Tibial artery (tissue), 4 donors: Measurements from ENCODE around the gene CCDC88B.

Source experiments
- DNase-seq, 2 donors: peaks; one replicate each; pipeline ENCODE4 v3.0.0-alpha.2; 2019
- H3K27ac ChIP-seq, 2 donors: fragments of 200-600 bp; sonication (generic) in 1 of 2; 1 replicate in 1 of 2; 2 replicates in 1 of 2; pipeline ENCODE4 v1.5.1; 2018 to 2019; ENCODE audit warnings: mild to moderate bottlenecking in 1 of 2
- H3K27me3 ChIP-seq, 2 donors: fragments of 200-600 bp; sonication (generic) in 1 of 2; one replicate each; pipeline versions ENCODE4 v1.5.1 to v1.6.0; 2016 to 2019
- H3K36me3 ChIP-seq, 3 donors: fragments of 200-600 bp; sonication (generic) in 2 of 3; one replicate each; pipeline ENCODE4 v1.5.1; 2016 to 2019; ENCODE audit warnings: mild to moderate bottlenecking in 2 of 3
- H3K4me1 ChIP-seq, 4 donors: fragments of 200-600 bp; sonication (generic) in 2 of 4; 1 replicate in 3 of 4; 2 replicates in 1 of 4; pipeline ENCODE4 v1.5.1; 2016 to 2019
- H3K4me3 ChIP-seq, 2 donors: fragments of 200-600 bp; sonication (generic) in 1 of 2; 1 replicate in 1 of 2; 2 replicates in 1 of 2; pipeline ENCODE4 v1.5.1; 2018 to 2019; ENCODE audit warnings: mild to moderate bottlenecking in 2 of 2
- H3K9me3 ChIP-seq, 3 donors: fragments of 200-600 bp; sonication (generic) in 1 of 3; one replicate each; pipeline ENCODE4 v1.5.1; 2016 to 2019
- CTCF ChIP-seq, 2 experiments: fragments of 200-600 bp in 1 of 2; fragments of 450-650 bp in 1 of 2; IDR thresholded peaks; one replicate each; pipeline ENCODE4 v1.5.1; 2017 to 2019; ENCODE audit warnings: antibody characterized with exemption in 2 of 2, mild to moderate bottlenecking in 1 of 2, moderate library complexity in 1 of 2
- intact Hi-C: fragments of 100-400 bp; cut with DNase I; formaldehyde crosslinking; loops from one replicate; pipeline ENCODE4 v1.15.0; 2023; ENCODE audit warnings: low total_unique reads

The CCDC88B gene

DNA sequence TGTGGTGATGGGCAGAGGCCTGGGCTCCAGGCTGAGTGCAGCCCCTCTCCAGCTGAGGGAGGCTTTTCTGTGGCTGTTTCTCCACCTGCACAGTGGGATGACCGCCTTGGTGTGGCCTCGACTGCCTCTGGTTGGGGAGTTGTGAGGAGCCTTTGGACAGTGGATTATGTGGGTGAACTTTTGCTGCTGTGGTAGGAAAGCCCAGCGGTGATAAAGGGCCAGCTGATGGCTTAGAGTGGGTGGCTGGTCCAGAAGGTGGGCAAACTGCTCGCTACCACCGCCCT lies 36.0 kb upstream of the CCDC88B start:
- peaks cover 0 to 29% of the 10 kb centered on the region in 2 donors for H3K27me3 ChIP-seq
- H3K4me3 ChIP-seq = peak overlapping the region; percentile 66 to 86
- H3K4me1 ChIP-seq = peaks cover 0 to 52% (median 38%) of the 10 kb centered on the region in 4 donors
- intact Hi-C loops = no loop called here
- no peaks in the 10 kb centered on the region for H3K9me3 ChIP-seq
- TF ChIP-seq CTCF (IDR thresholded peaks at IDR 0.05) = no peak
- H3K27ac ChIP-seq = peak overlapping the region; percentile 82 to 86
- H3K36me3 ChIP-seq = no peaks in the 10 kb centered on the region
- no peak for DNase-seq

GRCh38 chr11:64304316-64305072 lies 35.5 kb upstream of the CCDC88B start:
- DNase-seq = peak; percentile 94 to 95
- intact Hi-C loops = no loop called here
- peaks cover 0 to 47% (median 32%) of the 10 kb centered on the region in 4 donors for H3K4me1 ChIP-seq
- H3K27ac ChIP-seq = peak overlapping the region; percentile 82 to 86
- H3K4me3 ChIP-seq = peak overlapping the region; percentile 66 to 86
- H3K27me3 ChIP-seq = peaks cover 0 to 26% of the 10 kb centered on the region in 2 donors
- no peaks in the 10 kb centered on the region for H3K36me3 ChIP-seq
- peak; percentile 82 for TF ChIP-seq CTCF (IDR thresholded peaks at IDR 0.05)
- no peaks in the 10 kb centered on the region for H3K9me3 ChIP-seq

- Histone ChIP-seq H3K27me3 (peaks cover 0 to 20% of the 10 kb centered on the region in 2 donors), H3K27ac (peak within 1 kb of the TSS; percentile 82 to 86), H3K4me3 (peak within 1 kb of the TSS; percentile 66 to 86), H3K36me3 (no peaks in the 10 kb centered on the region), H3K9me3 (no peaks in the 10 kb centered on the region), H3K4me1 (peaks cover 0 to 40% (median 26%) of the 10 kb centered on the region in 4 donors)
- no peak for TF ChIP-seq CTCF (IDR thresholded peaks at IDR 0.05)
- intact Hi-C loops = no loop called here
- DNase-seq = peak; percentile 100
These were observed 34.8 kb upstream of the CCDC88B start, which contains the start of gene ESRRA for GRCh38 chr11:64305075-64305690. ESRRA (plus strand) TSS chr11:64305524; CDS start chr11:64307180, 1,656 bp downstream.

GRCh38 chr11:64305691-64306562 lies 34.1 kb upstream of the CCDC88B start:
- no peaks in the 10 kb centered on the region for H3K9me3 ChIP-seq
- H3K27me3 ChIP-seq = peaks cover 0 to 17% of the 10 kb centered on the region in 2 donors
- peak overlapping the region; percentile 80 to 81 for H3K27ac ChIP-seq
- no peaks in the 10 kb centered on the region for H3K36me3 ChIP-seq
- H3K4me3 ChIP-seq = peak overlapping the region; percentile 66 to 86
- TF ChIP-seq CTCF (IDR thresholded peaks at IDR 0.05) = peak in 1 of 2 experiments; percentile 11
- DNase-seq = peak; percentile 54 to 80
- intact Hi-C loops = no loop called here
- H3K4me1 ChIP-seq = peaks cover 0 to 32% (median 18%) of the 10 kb centered on the region in 4 donors

DNA sequence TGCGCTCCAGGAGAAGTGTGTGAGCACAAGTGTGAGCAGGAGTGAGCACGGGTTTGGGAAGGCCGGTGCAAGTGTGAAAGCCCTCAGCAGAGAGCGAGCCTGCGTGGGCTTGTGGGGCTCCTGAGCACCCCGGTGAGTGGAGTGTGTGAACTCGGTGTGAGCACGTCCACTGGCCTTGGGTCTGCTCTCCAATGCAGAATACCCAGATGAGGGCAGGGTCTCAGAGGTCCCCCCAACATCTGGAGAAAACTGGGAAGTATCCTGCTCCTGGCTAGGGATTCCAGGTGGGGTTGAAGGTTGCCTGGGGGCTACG lies 33.5 kb upstream of the CCDC88B start:
- no peak for DNase-seq
- H3K27me3 ChIP-seq = peaks cover 0 to 16% of the 10 kb centered on the region in 2 donors
- intact Hi-C loops = no loop called here
- H3K4me3 ChIP-seq = peak overlapping the region; percentile 66 to 86
- peaks cover 0 to 27% (median 15%) of the 10 kb centered on the region in 4 donors for H3K4me1 ChIP-seq
- no peaks in the 10 kb centered on the region for H3K9me3 ChIP-seq
- no peak for TF ChIP-seq CTCF (IDR thresholded peaks at IDR 0.05)
- no peaks in the 10 kb centered on the region for H3K36me3 ChIP-seq
- peak overlapping the region; percentile 80 to 81 for H3K27ac ChIP-seq
